ENCODE measurements around the gene CFAP126. TPM values are rescaled to one million over a fixed set of nuclear protein-coding genes. Genes with fewer than 3 reads are reported as not detected.

Gene CFAP126
- total and polyA plus RNA-seq, 3 experiments from 2014 or later = not detected

GRCh38 chr1:161351482-161351881 lies 16.2 kb downstream of the CFAP126 start:
- H3K36me3 ChIP-seq (ENCODE audit: insufficient read depth, low read length) = no peaks in the 10 kb centered on the region
- CTCF ChIA-PET = interaction anchor here (0.8 kb wide), 1 partner anchor 159 kb away, joined by 3 read pairs; no protein-coding TSS in a partner anchor
- no peak overlapping the region for H3K4me3 Mint-ChIP-seq
- POLR2A ChIA-PET = no interaction called here
- no peak for DNase-seq
- peaks cover 0 to 47% (median 11%) of the 10 kb centered on the region in 3 donors for H3K36me3 Mint-ChIP-seq
- no peaks in the 10 kb centered on the region for H3K27me3 ChIP-seq (ENCODE audit: insufficient read depth, low read length, poor library complexity, severe bottlenecking)
- H3K4me1 ChIP-seq (ENCODE audit: insufficient read depth, low read length) = no peaks in the 10 kb centered on the region
- no peaks in the 10 kb centered on the region for H3K27me3 Mint-ChIP-seq
- H3K27ac Mint-ChIP-seq = no peak overlapping the region
- H3K4me3 ChIP-seq (ENCODE audit: low read length) = no peak overlapping the region
- no peaks in the 10 kb centered on the region for H3K9me3 Mint-ChIP-seq
- no peak overlapping the region for H3K27ac ChIP-seq (ENCODE audit: low read depth, low read length)
- H3K4me1 Mint-ChIP-seq = peaks cover 7 to 25% (median 7%) of the 10 kb centered on the region in 3 donors
- no peaks in the 10 kb centered on the region for H3K9me3 ChIP-seq (ENCODE audit: low read length)

- CTCF ChIA-PET = no interaction called here
- H3K4me1 ChIP-seq (ENCODE audit: insufficient read depth, low read length) = no peaks in the 10 kb centered on the region
- H3K27ac ChIP-seq (ENCODE audit: low read depth, low read length) = no peak overlapping the region
- POLR2A ChIA-PET = no interaction called here
- H3K9me3 Mint-ChIP-seq = no peaks in the 10 kb centered on the region
- H3K27me3 Mint-ChIP-seq = no peaks in the 10 kb centered on the region
- H3K27me3 ChIP-seq (ENCODE audit: insufficient read depth, low read length, poor library complexity, severe bottlenecking) = no peaks in the 10 kb centered on the region
- H3K4me3 ChIP-seq (ENCODE audit: low read length) = no peak overlapping the region
- H3K27ac Mint-ChIP-seq = peak overlapping the region in 1 of 8 donors; percentile 68
- peaks cover 7 to 21% (median 7%) of the 10 kb centered on the region in 3 donors for H3K4me1 Mint-ChIP-seq
- H3K36me3 ChIP-seq (ENCODE audit: insufficient read depth, low read length) = no peaks in the 10 kb centered on the region
- H3K4me3 Mint-ChIP-seq = peak overlapping the region in 1 of 7 donors; percentile 37
- H3K9me3 ChIP-seq (ENCODE audit: low read length) = no peaks in the 10 kb centered on the region
- peaks cover 0 to 48% (median 8%) of the 10 kb centered on the region in 3 donors for H3K36me3 Mint-ChIP-seq
- no peak for DNase-seq
Measured at GRCh38 chr1:161350671-161351070, 17.0 kb downstream of the CFAP126 start.

GRCh38 chr1:161342821-161343220 lies 24.9 kb downstream of the CFAP126 start:
- peaks cover 26% of the 10 kb centered on the region for H3K36me3 ChIP-seq (ENCODE audit: insufficient read depth, low read length)

GRCh38 chr1:161342177-161342576 lies 25.5 kb downstream of the CFAP126 start:
- peaks cover 26% of the 10 kb centered on the region for H3K36me3 ChIP-seq (ENCODE audit: insufficient read depth, low read length)
- CTCF ChIA-PET = interaction anchor here (1.1 to 1.6 kb wide), 2 partner anchors 9 to 39 kb away, joined by 3 to 5 read pairs; no protein-coding TSS in a partner anchor
- POLR2A ChIA-PET = no interaction called here

More at GRCh38 chr1:161342821-161343220, 24.9 kb downstream of the CFAP126 start:
- Histone ChIP-seq H3K9me3 (ENCODE audit: low read length) (no peaks in the 10 kb centered on the region), H3K27me3 (ENCODE audit: insufficient read depth, low read length, poor library complexity, severe bottlenecking) (no peaks in the 10 kb centered on the region), H3K4me1 (ENCODE audit: insufficient read depth, low read length) (no peaks in the 10 kb centered on the region), H3K27ac (ENCODE audit: low read depth, low read length) (no peak overlapping the region), H3K4me3 (ENCODE audit: low read length) (no peak overlapping the region)
- H3K4me3 Mint-ChIP-seq = no peak overlapping the region
- H3K9me3 Mint-ChIP-seq = no peaks in the 10 kb centered on the region
- H3K27me3 Mint-ChIP-seq = no peaks in the 10 kb centered on the region
- peaks cover 5 to 21% (median 8%) of the 10 kb centered on the region in 3 donors for H3K4me1 Mint-ChIP-seq
- CTCF ChIA-PET = interaction anchor here (1.6 kb wide), 1 partner anchor 10 kb away, joined by 5 read pairs; no protein-coding TSS in a partner anchor
- H3K36me3 Mint-ChIP-seq = peaks cover 0 to 71% (median 25%) of the 10 kb centered on the region in 3 donors
- DNase-seq = no peak
- peak overlapping the region in 1 of 8 donors; percentile 54 for H3K27ac Mint-ChIP-seq
- POLR2A ChIA-PET = no interaction called here

GRCh38 chr1:161335796-161336195 lies 31.9 kb downstream of the CFAP126 start:
- Mint-ChIP-seq H3K27ac (no peak overlapping the region), H3K27me3 (no peaks in the 10 kb centered on the region), H3K4me3 (no peak overlapping the region), H3K9me3 (no peaks in the 10 kb centered on the region), H3K4me1 (peaks cover 0 to 9% (median 0%) of the 10 kb centered on the region in 3 donors), H3K36me3 (peaks cover 7 to 83% (median 29%) of the 10 kb centered on the region in 3 donors)
- ChIA-PET CTCF (no interaction called here), POLR2A (no interaction called here)
- H3K4me3 ChIP-seq (ENCODE audit: low read length) = no peak overlapping the region
- H3K4me1 ChIP-seq (ENCODE audit: insufficient read depth, low read length) = no peaks in the 10 kb centered on the region
- no peaks in the 10 kb centered on the region for H3K27me3 ChIP-seq (ENCODE audit: insufficient read depth, low read length, poor library complexity, severe bottlenecking)
- no peaks in the 10 kb centered on the region for H3K9me3 ChIP-seq (ENCODE audit: low read length)
- no peak overlapping the region for H3K27ac ChIP-seq (ENCODE audit: low read depth, low read length)
- peaks cover 33% of the 10 kb centered on the region for H3K36me3 ChIP-seq (ENCODE audit: insufficient read depth, low read length)
- no peak for DNase-seq

More at GRCh38 chr1:161342177-161342576, 25.5 kb downstream of the CFAP126 start:
- H3K36me3 Mint-ChIP-seq = peaks cover 0 to 74% (median 26%) of the 10 kb centered on the region in 3 donors
- Histone ChIP-seq H3K4me3 (ENCODE audit: low read length) (no peak overlapping the region), H3K27me3 (ENCODE audit: insufficient read depth, low read length, poor library complexity, severe bottlenecking) (no peaks in the 10 kb centered on the region), H3K4me1 (ENCODE audit: insufficient read depth, low read length) (no peaks in the 10 kb centered on the region), H3K27ac (ENCODE audit: low read depth, low read length) (no peak overlapping the region), H3K9me3 (ENCODE audit: low read length) (no peaks in the 10 kb centered on the region)
- peaks cover 5 to 22% (median 8%) of the 10 kb centered on the region in 3 donors for H3K4me1 Mint-ChIP-seq
- no peak overlapping the region for H3K27ac Mint-ChIP-seq
- DNase-seq = no peak
- no peaks in the 10 kb centered on the region for H3K27me3 Mint-ChIP-seq
- H3K9me3 Mint-ChIP-seq = no peaks in the 10 kb centered on the region
- no peak overlapping the region for H3K4me3 Mint-ChIP-seq

- CTCF ChIA-PET = interaction anchor here (2.2 kb wide), 1 partner anchor 9 kb away, joined by 5 read pairs; no protein-coding TSS in a partner anchor
- POLR2A ChIA-PET = interaction anchor here (0.8 kb wide), 1 partner anchor 97 kb away, joined by 4 read pairs; no protein-coding TSS in a partner anchor
- Mint-ChIP-seq H3K27ac (peak overlapping the region in 1 of 8 donors; percentile 26), H3K4me3 (no peak overlapping the region), H3K4me1 (peaks cover 0 to 4% (median 0%) of the 10 kb centered on the region in 3 donors), H3K36me3 (peaks cover 12 to 89% (median 27%) of the 10 kb centered on the region in 3 donors), H3K27me3 (no peaks in the 10 kb centered on the region), H3K9me3 (no peaks in the 10 kb centered on the region)
- no peak overlapping the region for H3K27ac ChIP-seq (ENCODE audit: low read depth, low read length)
- H3K36me3 ChIP-seq (ENCODE audit: insufficient read depth, low read length) = peaks cover 40% of the 10 kb centered on the region
- H3K4me1 ChIP-seq (ENCODE audit: insufficient read depth, low read length) = no peaks in the 10 kb centered on the region
- no peak overlapping the region for H3K4me3 ChIP-seq (ENCODE audit: low read length)
- no peaks in the 10 kb centered on the region for H3K9me3 ChIP-seq (ENCODE audit: low read length)
- H3K27me3 ChIP-seq (ENCODE audit: insufficient read depth, low read length, poor library complexity, severe bottlenecking) = no peaks in the 10 kb centered on the region
- no peak for DNase-seq
Measured at GRCh38 chr1:161333166-161333565, 34.5 kb downstream of the CFAP126 start.

GRCh38 chr1:161330346-161330745 lies 37.3 kb downstream of the CFAP126 start:
- H3K36me3 ChIP-seq (ENCODE audit: insufficient read depth, low read length) = peaks cover 30% of the 10 kb centered on the region
- CTCF ChIA-PET = no interaction called here
- no peaks in the 10 kb centered on the region for H3K27me3 ChIP-seq (ENCODE audit: insufficient read depth, low read length, poor library complexity, severe bottlenecking)

GRCh38 chr1:161324020-161324419 lies 43.7 kb downstream of the CFAP126 start:
- peak in 1 of 5 donors; percentile 28 for DNase-seq
- no peaks in the 10 kb centered on the region for H3K36me3 ChIP-seq (ENCODE audit: insufficient read depth, low read length)
- H3K36me3 Mint-ChIP-seq = peaks cover 4 to 56% (median 10%) of the 10 kb centered on the region in 3 donors
- no peaks in the 10 kb centered on the region for H3K9me3 ChIP-seq (ENCODE audit: low read length)
- no peaks in the 10 kb centered on the region for H3K27me3 ChIP-seq (ENCODE audit: insufficient read depth, low read length, poor library complexity, severe bottlenecking)
- H3K4me1 ChIP-seq (ENCODE audit: insufficient read depth, low read length) = no peaks in the 10 kb centered on the region
- POLR2A ChIA-PET = no interaction called here
- H3K27ac Mint-ChIP-seq = peak overlapping the region in 7 of 8 donors; percentile 18 to 81 (median 61)
- H3K4me3 Mint-ChIP-seq = peak overlapping the region in 4 of 7 donors; percentile 16 to 28 (median 22)
- CTCF ChIA-PET = interaction anchor here (1.2 to 2.0 kb wide), 3 partner anchors 18 to 59 kb away, joined by 3 to 6 read pairs (median 3); no protein-coding TSS in a partner anchor
- H3K4me3 ChIP-seq (ENCODE audit: low read length) = no peak overlapping the region
- H3K27ac ChIP-seq (ENCODE audit: low read depth, low read length) = no peak overlapping the region
- no peaks in the 10 kb centered on the region for H3K9me3 Mint-ChIP-seq
- H3K27me3 Mint-ChIP-seq = no peaks in the 10 kb centered on the region
- peaks cover 15 to 29% (median 25%) of the 10 kb centered on the region in 3 donors for H3K4me1 Mint-ChIP-seq

More at GRCh38 chr1:161330346-161330745, 37.3 kb downstream of the CFAP126 start:
- Histone ChIP-seq H3K4me1 (ENCODE audit: insufficient read depth, low read length) (no peaks in the 10 kb centered on the region), H3K9me3 (ENCODE audit: low read length) (no peaks in the 10 kb centered on the region), H3K4me3 (ENCODE audit: low read length) (no peak overlapping the region), H3K27ac (ENCODE audit: low read depth, low read length) (no peak overlapping the region)
- Mint-ChIP-seq H3K9me3 (no peaks in the 10 kb centered on the region), H3K27ac (peak overlapping the region in 1 of 8 donors; percentile 47), H3K27me3 (no peaks in the 10 kb centered on the region), H3K4me3 (no peak overlapping the region), H3K36me3 (peaks cover 12 to 87% (median 32%) of the 10 kb centered on the region in 3 donors), H3K4me1 (no peaks in the 10 kb centered on the region)
- POLR2A ChIA-PET = no interaction called here
- no peak for DNase-seq

Data from CD8-positive, alpha-beta memory T cell (primary cell).